Endothelial cell (in vitro differentiated cells): Measurements from ENCODE around the gene HELZ. TPM values are rescaled to one million over a fixed set of nuclear protein-coding genes. Genes with fewer than 3 reads are reported as not detected.

Source experiments
- DNase-seq: peaks from one replicate; pipeline ENCODE4 v3.0.0; 2021; ENCODE audit warnings: low spot score
- H3K27ac Mint-ChIP-seq: one replicate; pipeline ENCODE4 v1.8.0; 2021; ENCODE audit warnings: mixed read lengths, inconsistent platforms; ENCODE audit not compliant: unreplicated experiment
- H3K27me3 Mint-ChIP-seq: one replicate; pipeline ENCODE4 v1.8.0; 2021; ENCODE audit warnings: mild to moderate bottlenecking, moderate library complexity, mixed read lengths, inconsistent platforms; ENCODE audit not compliant: unreplicated experiment
- H3K36me3 Mint-ChIP-seq: one replicate; pipeline ENCODE4 v1.8.0; 2021; ENCODE audit warnings: mild to moderate bottlenecking, low read depth, mixed read lengths, inconsistent platforms; ENCODE audit not compliant: unreplicated experiment
- H3K4me1 Mint-ChIP-seq: one replicate; pipeline ENCODE4 v1.8.0; 2021; ENCODE audit warnings: mild to moderate bottlenecking, mixed read lengths, inconsistent platforms; ENCODE audit not compliant: unreplicated experiment
- H3K4me3 Mint-ChIP-seq: one replicate; pipeline ENCODE4 v1.8.0; 2021; ENCODE audit warnings: mild to moderate bottlenecking, mixed read lengths, inconsistent platforms; ENCODE audit not compliant: unreplicated experiment
- H3K9me3 Mint-ChIP-seq: one replicate; pipeline ENCODE4 v1.8.0; 2021; ENCODE audit warnings: mixed read lengths, inconsistent platforms; ENCODE audit not compliant: unreplicated experiment
- total RNA-seq: library from RNA; stranded (reverse); fragmentation: NEBNext Ultra II Directional; extraction: Animal tissue kit (Norgen Biotek cat#: 25700); gene quantifications from one replicate; pipeline ENCODE4 v1.2.1, GENCODE V29; 2021; ENCODE audit not compliant: unreplicated experiment
- TF ChIP-seq, protein P1 (sequence below): fragments of 200-600 bp; sonication (generic); IDR thresholded peaks from one replicate; pipeline ENCODE4 v1.5.0; 2021; ENCODE audit warnings: antibody characterized with exemption; ENCODE audit not compliant: unreplicated experiment

The HELZ gene
- total RNA-seq, 1 donor from 2014 or later = 57.0 TPM

DNA sequence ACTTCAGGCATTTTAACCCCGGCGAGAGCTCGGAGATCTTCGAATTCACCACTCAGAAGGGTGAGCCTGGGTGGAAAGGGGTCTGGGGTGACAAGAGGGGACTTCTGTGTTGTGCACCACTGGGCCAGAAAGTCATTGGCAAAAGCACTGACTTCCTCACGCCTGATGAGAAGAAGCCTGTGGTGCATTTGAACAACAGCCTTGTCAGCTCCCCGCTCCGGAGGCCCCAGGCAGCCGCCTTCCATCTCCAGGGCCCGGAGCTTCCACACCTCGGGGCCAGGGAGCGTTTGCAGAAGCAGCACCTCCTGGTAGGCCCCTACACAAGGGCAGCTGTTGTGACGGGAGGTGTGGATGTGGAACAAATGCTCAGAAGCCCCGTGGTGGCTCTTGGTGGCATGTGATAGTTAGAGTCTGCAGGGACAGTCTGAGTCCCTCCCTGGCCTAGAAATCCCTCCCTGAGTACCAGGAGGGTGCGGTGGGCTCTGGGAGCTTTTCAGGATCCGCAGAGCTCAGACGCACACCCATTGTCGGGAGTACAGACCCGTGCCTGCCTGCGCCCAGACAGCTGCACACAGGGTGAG lies 190.9 kb downstream of the HELZ start:
- Mint-ChIP-seq H3K4me1 (no peaks in the 10 kb centered on the region), H3K4me3 (no peak overlapping the region), H3K36me3 (peaks cover 4% of the 10 kb centered on the region), H3K27me3 (peaks cover 1% of the 10 kb centered on the region), H3K9me3 (peaks cover under 1% of the 10 kb centered on the region), H3K27ac (no peak overlapping the region)
- DNase-seq = no peak
- TF ChIP-seq, protein P1, sequence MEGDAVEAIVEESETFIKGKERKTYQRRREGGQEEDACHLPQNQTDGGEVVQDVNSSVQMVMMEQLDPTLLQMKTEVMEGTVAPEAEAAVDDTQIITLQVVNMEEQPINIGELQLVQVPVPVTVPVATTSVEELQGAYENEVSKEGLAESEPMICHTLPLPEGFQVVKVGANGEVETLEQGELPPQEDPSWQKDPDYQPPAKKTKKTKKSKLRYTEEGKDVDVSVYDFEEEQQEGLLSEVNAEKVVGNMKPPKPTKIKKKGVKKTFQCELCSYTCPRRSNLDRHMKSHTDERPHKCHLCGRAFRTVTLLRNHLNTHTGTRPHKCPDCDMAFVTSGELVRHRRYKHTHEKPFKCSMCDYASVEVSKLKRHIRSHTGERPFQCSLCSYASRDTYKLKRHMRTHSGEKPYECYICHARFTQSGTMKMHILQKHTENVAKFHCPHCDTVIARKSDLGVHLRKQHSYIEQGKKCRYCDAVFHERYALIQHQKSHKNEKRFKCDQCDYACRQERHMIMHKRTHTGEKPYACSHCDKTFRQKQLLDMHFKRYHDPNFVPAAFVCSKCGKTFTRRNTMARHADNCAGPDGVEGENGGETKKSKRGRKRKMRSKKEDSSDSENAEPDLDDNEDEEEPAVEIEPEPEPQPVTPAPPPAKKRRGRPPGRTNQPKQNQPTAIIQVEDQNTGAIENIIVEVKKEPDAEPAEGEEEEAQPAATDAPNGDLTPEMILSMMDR = no peak

DNA sequence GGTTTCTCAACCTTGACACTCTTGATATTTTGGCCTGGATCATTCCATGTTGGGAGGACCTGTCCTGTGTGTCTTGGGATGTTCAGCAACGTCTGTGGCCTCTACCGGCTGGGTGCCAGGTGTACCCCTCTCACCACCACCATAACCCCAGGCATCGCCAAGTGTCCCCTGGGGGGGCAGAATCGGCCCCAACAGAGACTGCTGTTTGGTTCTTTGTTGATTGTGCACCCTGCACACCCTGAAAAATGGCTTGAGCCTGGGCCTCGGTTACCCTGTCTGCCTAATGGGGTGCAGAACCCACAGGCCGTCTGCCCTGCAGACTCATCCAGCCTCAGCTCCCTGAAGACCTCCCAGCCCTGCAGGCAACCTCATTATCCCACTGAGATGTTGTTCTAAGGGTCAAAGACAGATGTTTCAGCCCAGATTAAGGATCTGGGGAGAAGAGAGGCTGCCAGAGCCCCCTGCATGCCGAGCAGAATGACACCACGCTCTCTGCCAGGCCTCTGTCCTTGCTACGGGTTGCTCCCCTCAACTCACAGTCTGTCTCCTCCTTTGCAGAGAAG lies 191.5 kb downstream of the HELZ start:
- peaks cover 1% of the 10 kb centered on the region for H3K27me3 Mint-ChIP-seq
- H3K27ac Mint-ChIP-seq = no peak overlapping the region
- TF ChIP-seq, protein P1 = no peak
- DNase-seq = no peak
- H3K4me3 Mint-ChIP-seq = no peak overlapping the region
- H3K9me3 Mint-ChIP-seq = peaks cover 6% of the 10 kb centered on the region
- H3K36me3 Mint-ChIP-seq = peaks cover 9% of the 10 kb centered on the region
- H3K4me1 Mint-ChIP-seq = no peaks in the 10 kb centered on the region

DNA sequence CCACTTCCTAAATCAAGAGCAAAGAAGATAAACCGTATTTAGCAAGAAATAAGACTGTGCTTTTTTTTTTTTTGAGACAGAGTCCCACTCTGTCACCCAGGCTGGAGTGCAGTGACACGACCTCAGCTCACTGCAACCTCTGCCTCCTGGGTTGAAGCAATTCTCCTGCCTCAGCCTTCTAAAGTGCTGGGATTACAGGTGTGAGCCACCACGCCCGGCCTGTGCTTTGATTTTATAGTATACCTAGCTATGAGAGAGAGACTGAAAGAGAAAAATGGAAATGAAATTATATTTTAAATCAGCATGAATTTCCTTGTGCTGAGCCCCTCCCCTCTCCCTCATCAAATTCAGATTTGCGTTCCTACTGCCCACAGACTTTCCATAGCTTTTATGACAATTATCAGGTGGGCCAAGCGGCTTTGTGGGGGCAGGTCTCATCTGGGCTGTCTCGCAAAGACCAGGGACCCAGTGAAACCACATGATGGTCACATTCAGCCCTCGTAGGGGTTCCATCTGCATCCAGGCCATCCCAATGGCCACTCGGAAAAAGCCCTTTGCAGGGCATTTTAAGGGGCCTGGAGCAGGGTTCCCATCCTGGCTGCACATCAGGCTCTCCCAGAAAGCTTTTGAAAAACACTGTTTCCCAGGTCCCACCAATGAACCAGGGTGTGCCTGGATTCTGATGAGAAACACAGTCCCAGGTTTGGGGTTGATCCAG lies 192.1 kb downstream of the HELZ start:
- DNase-seq = no peak
- peaks cover 1% of the 10 kb centered on the region for H3K27me3 Mint-ChIP-seq
- H3K4me3 Mint-ChIP-seq = no peak overlapping the region
- peaks cover 11% of the 10 kb centered on the region for H3K36me3 Mint-ChIP-seq
- TF ChIP-seq, protein P1 = no peak
- no peaks in the 10 kb centered on the region for H3K4me1 Mint-ChIP-seq
- peaks cover 7% of the 10 kb centered on the region for H3K9me3 Mint-ChIP-seq
- no peak overlapping the region for H3K27ac Mint-ChIP-seq

DNA sequence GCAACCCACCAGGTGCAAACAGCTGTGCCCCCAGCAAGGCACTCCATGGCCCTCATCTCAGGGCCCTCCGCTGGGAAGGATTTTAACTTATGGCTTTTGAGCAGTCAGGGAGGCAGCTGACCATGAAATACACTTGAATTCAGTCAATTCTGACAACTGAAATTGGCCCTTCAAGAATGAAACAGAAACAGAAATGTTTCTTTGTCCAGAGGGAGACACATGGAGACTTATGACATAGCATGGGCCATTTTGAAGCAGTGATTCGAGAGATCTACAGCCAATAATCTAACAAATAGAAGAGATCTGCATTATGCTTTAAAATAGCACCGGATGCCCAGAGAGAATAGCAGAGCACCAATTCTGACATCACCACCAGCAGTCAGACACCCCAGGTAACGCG lies 193.2 kb downstream of the HELZ start:
- TF ChIP-seq, protein P1 = no peak
- Mint-ChIP-seq H3K36me3 (peaks cover 11% of the 10 kb centered on the region), H3K27ac (no peak overlapping the region), H3K4me3 (no peak overlapping the region), H3K27me3 (peaks cover 1% of the 10 kb centered on the region), H3K4me1 (no peaks in the 10 kb centered on the region), H3K9me3 (peaks cover 7% of the 10 kb centered on the region)
- no peak for DNase-seq

DNA sequence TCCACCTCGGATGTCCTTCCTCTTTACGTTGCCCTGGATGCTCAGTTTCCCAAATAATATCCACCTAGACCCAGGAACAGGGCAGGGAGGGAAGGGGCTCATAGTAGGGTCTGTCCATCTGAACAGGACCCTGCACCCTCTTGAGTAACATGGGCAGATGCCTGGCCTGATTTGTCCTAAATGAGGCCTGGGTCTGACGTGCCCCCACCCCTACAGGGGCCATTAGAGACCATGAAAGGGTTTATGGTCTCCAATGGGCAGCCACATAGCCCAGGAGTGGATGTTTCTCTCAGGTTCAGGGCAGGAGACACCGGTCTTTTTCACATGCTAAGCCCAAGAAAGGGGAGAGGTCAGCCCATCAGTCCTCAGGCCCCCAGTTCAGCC lies 193.8 kb downstream of the HELZ start:
- H3K36me3 Mint-ChIP-seq = peaks cover 11% of the 10 kb centered on the region
- H3K4me3 Mint-ChIP-seq = no peak overlapping the region
- no peak overlapping the region for H3K27ac Mint-ChIP-seq
- H3K27me3 Mint-ChIP-seq = peaks cover 1% of the 10 kb centered on the region
- peaks cover 7% of the 10 kb centered on the region for H3K9me3 Mint-ChIP-seq
- TF ChIP-seq, protein P1 = no peak
- no peaks in the 10 kb centered on the region for H3K4me1 Mint-ChIP-seq
- DNase-seq = no peak
